ENCODE measurements around the gene AMT. TPM values are rescaled to one million over a fixed set of nuclear protein-coding genes. Genes with fewer than 3 reads are reported as not detected.
A peak's percentile ranks its signal among the peaks of the same experiment; 100 is the strongest.
"Not testable (repeated sequence)": the region's sequence is repeated elsewhere in the genome, so short reads cannot be mapped to it uniquely, and the experiment has no call there.

Gene AMT
- total RNA-seq, 1 donor from 2014 or later, result 1.6 TPM

DNA sequence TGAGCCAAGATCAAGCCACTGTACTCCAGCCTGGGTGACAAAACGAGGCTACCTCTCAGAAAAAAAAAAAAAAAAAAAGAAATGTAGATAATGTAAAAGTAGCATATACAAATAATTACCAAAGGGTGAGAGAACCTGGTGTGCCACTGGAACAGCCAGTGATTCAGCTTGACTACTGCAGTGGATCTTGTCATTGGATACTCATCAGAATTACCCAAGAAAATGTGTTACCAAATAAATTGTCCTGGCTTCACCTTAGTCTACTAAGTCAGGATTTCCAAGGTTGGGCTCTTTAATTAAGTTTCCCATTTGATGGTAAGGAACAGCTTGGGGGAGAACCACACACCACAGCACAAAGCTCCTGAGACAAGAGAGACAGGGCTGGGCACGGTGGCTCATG lies 5.3 kb upstream of the AMT start:
- no peak for DNase-seq (ENCODE audit: low spot score in 2 of 2)
- FAIRE-seq, result no peak

GRCh38 chr3:49424816-49425215 lies 2.5 kb upstream of the AMT start:
- FAIRE-seq (no peak), DNase-seq (ENCODE audit: low spot score in 2 of 2) (no peak)

DNA sequence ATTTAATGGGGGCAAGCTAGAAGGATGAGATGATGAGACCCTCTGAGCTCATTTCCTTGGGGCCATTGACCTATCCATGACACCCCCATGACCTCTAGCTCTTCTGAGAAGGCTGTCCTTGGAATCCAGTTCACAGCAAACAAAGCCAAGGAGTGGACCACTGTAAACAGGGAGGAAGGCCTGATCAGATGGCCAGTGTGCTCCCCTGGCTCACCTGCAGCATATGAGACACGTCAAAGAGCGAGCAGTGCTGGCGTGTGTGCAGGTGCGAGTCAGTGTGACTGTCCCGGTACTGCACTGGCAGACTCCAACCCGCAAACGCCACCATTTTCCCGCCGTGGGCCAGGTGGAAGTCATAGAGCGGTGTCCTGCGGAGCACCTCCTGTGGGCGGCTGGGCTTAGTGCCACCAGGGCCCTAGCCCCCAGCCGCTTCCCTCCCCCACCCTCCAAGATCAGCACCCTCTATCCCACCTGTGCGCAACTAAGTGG lies 339 bp downstream of the AMT start:
- FAIRE-seq (no peak), DNase-seq (ENCODE audit: low spot score in 2 of 2) (no peak)

DNA sequence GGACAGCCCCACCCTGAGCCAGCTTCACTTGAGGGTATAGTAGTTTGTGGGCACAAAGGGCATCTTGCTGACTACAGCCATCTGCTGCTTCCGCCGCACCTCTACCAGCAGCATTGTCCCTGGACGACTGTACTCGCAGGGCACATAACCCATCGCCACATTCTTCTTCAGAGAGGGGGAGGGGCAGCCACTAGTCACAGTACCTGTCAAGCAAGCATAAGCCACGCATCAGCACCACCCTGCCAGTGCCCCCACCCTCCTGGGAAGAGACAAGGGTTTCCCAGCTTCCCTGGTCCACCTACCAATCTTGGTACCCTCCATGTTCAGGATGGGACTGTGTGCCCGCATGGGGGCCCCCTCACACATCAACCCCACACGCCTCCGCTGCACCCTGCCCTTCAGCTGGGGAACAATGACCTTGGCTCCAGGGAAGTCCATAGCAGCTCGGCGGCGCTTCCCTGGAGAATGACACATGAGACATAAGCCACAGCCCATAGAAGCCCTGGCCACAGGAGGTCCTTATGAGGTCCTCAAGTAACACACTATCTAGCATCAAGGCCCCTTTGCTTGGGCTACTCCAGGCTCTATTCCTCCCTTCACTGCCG lies 4.7 kb downstream of the AMT start:
- FAIRE-seq (no peak), DNase-seq (ENCODE audit: low spot score in 2 of 2) (no peak)

- no peak for DNase-seq (ENCODE audit: low spot score in 2 of 2)
- no peak for FAIRE-seq
Observed at GRCh38 chr3:49416867-49417266, 5.4 kb downstream of the AMT start.

- FAIRE-seq, result no peak
- DNase-seq (ENCODE audit: low spot score in 2 of 2), result no peak
Observed at GRCh38 chr3:49415931-49416601, 6.2 kb downstream of the AMT start.

DNA sequence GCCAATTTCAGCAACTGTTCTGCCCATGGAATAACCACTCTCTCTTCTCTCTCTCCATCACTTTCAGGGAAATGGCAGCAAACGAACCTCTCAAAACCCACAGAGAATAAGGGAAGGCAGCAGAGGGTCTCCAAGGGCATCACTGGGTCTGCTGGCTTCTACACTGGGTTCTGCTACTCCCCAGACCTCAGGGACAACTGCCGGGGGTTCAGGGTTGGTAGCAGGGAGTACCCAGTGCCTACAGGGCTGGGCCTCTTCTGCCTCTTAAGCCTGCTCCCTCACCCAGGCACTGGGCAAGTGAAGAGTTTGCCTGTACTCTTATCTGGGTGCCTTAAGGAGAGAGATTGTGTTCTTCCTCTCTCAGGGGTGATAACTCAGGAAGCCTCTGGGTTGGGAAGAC lies 7.5 kb downstream of the AMT start:
- DNase-seq (ENCODE audit: low spot score in 2 of 2) (no peak), FAIRE-seq (no peak)

GRCh38 chr3:49413338-49413734 lies 8.9 kb downstream of the AMT start:
- DNase-seq (ENCODE audit: low spot score in 2 of 2), result no peak
- no peak for FAIRE-seq

GRCh38 chr3:49412632-49413337 lies 9.5 kb downstream of the AMT start:
- no peak for FAIRE-seq

GRCh38 chr3:49411968-49412631 lies 10.2 kb downstream of the AMT start, which contains the start of the genes RHOA and TCTA:
Gene RHOA, minus strand, starts transcription at chr3:49411976. Its CDS starts 36,387 bp downstream, at chr3:49375589.
Gene TCTA, plus strand, starts transcription at chr3:49412423. Its CDS starts 4 bp downstream, at chr3:49412427.
- no peak for FAIRE-seq
- DNase-seq (ENCODE audit: low spot score in 2 of 2), result peak; percentile 97 to 98

More at GRCh38 chr3:49412632-49413337, 9.5 kb downstream of the AMT start:
- DNase-seq (ENCODE audit: low spot score in 2 of 2), result no peak

DNA sequence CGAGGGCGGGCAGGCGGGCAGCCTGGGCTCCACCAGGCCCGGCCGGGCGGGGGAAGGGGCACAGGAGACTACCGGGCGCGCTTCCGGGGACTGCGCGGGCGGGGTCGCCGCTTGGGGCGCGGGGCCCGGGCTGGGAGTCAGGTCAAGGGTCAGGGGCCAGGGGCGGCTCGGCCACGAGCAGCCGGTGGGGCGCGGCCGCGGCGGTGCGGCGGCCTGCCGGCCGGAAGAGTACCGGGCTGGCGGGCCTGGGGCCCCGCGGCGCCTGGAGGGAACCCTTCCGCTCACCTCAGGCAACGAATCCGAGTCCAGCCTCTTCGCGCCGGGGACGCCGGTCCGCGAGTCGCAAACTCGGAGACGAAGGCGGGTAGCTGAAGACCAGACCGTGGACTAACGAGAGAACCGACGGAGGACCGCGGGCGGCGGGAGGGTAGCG lies 10.7 kb downstream of the AMT start:
- FAIRE-seq (no peak), DNase-seq (ENCODE audit: low spot score in 2 of 2) (peak; percentile 61 to 73)

DNA sequence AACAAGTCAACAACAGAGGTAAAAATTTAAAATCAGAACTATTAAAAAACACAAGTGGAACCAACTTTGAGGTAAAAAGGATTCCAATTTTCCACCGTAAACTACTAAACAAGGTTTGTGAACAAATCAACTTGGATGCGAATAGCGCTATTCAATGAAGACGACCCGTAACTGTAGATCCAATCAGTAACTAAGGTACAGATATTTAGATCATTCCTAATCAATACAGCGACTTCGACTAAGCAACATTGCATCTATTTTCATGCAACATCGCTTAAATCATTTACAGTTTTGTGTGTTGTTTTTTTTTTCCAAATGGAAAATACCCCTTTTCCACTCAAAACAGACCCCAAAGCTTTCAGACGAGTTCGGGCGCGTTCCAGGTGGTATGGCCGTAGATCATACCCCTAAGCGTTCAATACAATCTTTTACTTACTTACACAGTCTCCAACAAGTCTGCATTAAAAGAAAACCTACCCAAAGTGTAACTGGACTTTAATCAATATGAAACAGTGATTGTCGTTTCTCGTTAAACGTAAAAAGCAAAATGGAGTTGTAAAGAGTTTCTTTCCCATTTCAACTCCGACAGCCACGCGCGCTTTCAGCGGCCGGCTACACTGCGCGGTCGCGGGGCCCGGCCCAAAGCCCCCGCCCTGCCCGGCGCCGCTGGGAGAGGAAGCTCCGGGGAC lies 11.3 kb downstream of the AMT start:
- no peak for DNase-seq (ENCODE audit: low spot score in 2 of 2)
- FAIRE-seq, result no peak

DNA sequence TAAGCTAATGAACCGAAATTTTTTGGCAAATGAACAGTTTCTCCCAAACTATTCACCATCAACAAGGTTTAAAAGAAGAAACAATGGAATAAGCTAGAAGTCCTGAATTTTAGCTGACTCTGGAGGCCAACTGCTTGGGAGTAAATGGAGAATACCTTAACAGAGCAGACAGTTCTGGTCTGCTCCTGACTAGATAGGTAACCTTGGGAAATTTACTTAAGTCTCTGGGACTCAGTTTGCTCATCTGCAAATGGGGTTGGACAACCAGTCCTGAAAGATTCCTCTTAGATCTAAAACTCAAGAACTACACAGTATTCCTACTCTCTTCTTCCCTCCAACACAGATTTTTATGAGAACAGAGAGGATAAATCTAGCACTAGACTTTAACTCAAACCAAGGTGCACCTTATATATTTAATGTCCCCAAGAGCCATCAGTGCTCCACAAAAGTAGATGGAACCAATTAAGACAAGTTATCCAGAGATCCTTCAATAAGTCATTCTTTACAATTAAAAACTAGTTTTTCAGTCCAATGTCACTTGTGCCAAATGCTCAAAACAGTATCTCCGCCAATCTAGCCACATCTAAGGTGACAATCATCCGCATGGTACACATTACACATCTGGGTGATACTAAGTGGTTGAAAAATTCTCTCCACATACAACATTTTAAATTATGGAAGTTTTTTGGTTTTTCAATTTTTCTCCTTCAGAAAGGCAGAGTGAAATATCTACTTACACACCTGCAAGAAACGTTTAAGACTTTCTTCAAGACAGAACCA lies 12.0 kb downstream of the AMT start:
- FAIRE-seq (no peak), DNase-seq (ENCODE audit: low spot score in 2 of 2) (no peak)

DNA sequence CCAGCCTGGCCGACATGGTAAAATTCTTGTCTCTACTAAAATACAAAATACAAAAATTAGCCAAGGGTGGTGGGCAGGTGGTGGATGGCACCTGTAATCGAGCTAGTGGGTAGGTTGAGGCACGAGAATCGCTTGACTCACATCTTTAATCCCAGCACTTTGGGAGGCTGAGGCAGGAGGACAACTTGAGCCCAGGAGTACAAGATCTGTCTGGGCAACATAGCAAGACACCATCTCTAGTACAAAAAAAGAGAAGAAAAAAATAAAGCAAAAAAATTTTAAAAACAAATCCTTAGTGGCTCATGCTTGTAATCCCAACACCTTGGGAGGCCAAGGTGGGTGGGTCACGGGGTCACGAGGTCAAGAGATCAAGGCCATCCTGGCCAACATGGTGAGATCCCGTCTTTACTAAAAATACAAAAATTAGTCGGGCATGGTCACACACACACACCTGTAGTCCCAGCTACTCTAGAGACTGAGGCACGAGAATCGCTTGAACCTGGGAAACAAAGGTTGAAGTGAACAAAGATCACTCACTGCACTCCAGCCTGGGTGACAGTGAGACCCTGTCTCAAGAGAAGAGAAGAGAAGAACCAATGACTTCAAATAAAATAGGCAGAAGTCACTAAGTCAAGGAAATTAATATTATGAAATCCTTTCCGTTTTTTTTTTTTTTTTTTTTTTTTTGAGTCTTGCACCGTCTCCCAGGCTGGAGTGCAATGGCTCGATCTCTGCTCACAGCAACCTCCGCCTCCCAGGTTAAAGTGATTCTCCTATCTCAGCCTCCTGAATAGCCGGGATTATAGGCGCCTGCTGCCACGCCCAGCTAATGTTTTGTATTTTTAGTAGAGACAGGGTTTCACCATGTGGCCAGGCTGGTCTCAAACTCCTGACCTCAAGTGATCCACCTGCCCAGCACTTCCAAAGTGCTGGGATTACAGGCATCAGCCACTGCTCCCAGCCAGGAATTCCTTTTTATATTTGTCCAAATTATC lies 15.4 kb downstream of the AMT start:
- FAIRE-seq, result no peak
- no peak for DNase-seq (ENCODE audit: low spot score in 2 of 2)

- FAIRE-seq; DNase-seq (ENCODE audit: low spot score in 2 of 2): not testable (repeated sequence)
Observed at GRCh38 chr3:49405570-49405969, 16.7 kb downstream of the AMT start.

GRCh38 chr3:49403891-49404290 lies 18.4 kb downstream of the AMT start:
- no peak for FAIRE-seq
- no peak for DNase-seq (ENCODE audit: low spot score in 2 of 2)

- FAIRE-seq (no peak), DNase-seq (ENCODE audit: low spot score in 2 of 2) (no peak)
Observed at GRCh38 chr3:49401766-49402165, 20.5 kb downstream of the AMT start.

- DNase-seq (ENCODE audit: low spot score in 2 of 2) (no peak), FAIRE-seq (no peak)
Observed at GRCh38 chr3:49399461-49399860, 22.8 kb downstream of the AMT start.

Measured in frontal cortex (tissue), 4 donors.